Measurements from ENCODE around the gene EIF2B2. TPM values are rescaled to one million over a fixed set of nuclear protein-coding genes. Genes with fewer than 3 reads are reported as not detected.
A peak's percentile ranks its signal among the peaks of the same experiment; 100 is the strongest.

Gene EIF2B2
- total and polyA plus RNA-seq, 9 of the 15 experiments (the other 6 are each of a cell fraction or from before 2014, with no cell fraction given), result 10.6 to 94.1 (median 38.9) TPM

GRCh38 chr14:75044752-75045151 is 42.0 kb downstream of the EIF2B2 start:
- in situ Hi-C loops (cut with MboI), result no loop called here
- ATAC-seq, result peak; percentile 71
- H3K79me2 ChIP-seq (ENCODE audit: control insufficient read depth, insufficient read depth, low read length), result peaks cover 17% of the 10 kb centered on the region
- peaks cover 0 to 19% of the 10 kb centered on the region in 2 experiments; a peak in 2 of 5 replicates for H3K4me1 ChIP-seq (replicated peaks in 1 of 2; ENCODE audit: control insufficient read depth in 2 of 2, insufficient read depth in 2 of 2, low read length in 2 of 2)
- H3K9me1 ChIP-seq (ENCODE audit: control insufficient read depth, insufficient read depth, low read length), result no peaks in the 10 kb centered on the region
- BruUV-seq (replicated peaks), result no TSS peak
- 8% methylated on average over 7 of the region's 8 CpGs for WGBS (ENCODE audit: insufficient coverage, low coverage, missing lambda C conversion rate)
- peaks cover 28% of the 10 kb centered on the region; the same call in 2 of the 3 replicates for H3K36me3 ChIP-seq (ENCODE audit: control insufficient read depth, insufficient read depth, low read length)
- peak in 1 of 4 experiments; percentile 18 for DNase-seq (ENCODE audit: extremely low read depth in 1 of 4, low spot score in 3 of 4)
- no peaks in the 10 kb centered on the region for H4K20me1 ChIP-seq (replicated peaks; ENCODE audit: control insufficient read depth, insufficient read depth, low read length)
- POLR2A ChIA-PET, result interaction anchor here (0.9 to 1.2 kb wide), 4 partner anchors 9 to 31 kb away, joined by 3 to 4 read pairs (median 4); no protein-coding TSS in a partner anchor
- no peak overlapping the region; a peak in 1 of 4 replicates for H3K9ac ChIP-seq (ENCODE audit: insufficient read depth in 1 of 2, low read depth in 2 of 2, low read length in 2 of 2)
- intact Hi-C loops (cut with micrococcal nuclease), result no loop called here
- CTCF ChIA-PET (ENCODE audit: low intra/inter-chr PET ratio), result no interaction called here
- no peak overlapping the region for H3K4me3 ChIP-seq
- H2AFZ ChIP-seq (ENCODE audit: low read depth, low read length), result no peak overlapping the region
- FAIRE-seq, result no peak
- H3K4me2 ChIP-seq (ENCODE audit: insufficient read depth, low read length), result peak overlapping the region; percentile 41; the same call in 1 of the 2 replicates
- TF ChIP-seq TAL1 (IDR thresholded peaks at IDR 0.05), result peak; percentile 51
- TF ChIP-seq PHB (CRISPR knock-in tag; IDR thresholded peaks at IDR 0.05), result no peak
- TF ChIP-seq CXXC5 (CRISPR knock-in tag; IDR thresholded peaks at IDR 0.05), result no peak
- TF ChIP-seq CBFA2T3 (IDR thresholded peaks at IDR 0.05), result peak; percentile 48
- peak; percentile 66 for TF ChIP-seq ARID1B (IDR thresholded peaks at IDR 0.05)
- TF ChIP-seq CBFA2T2 (conservative IDR thresholded peaks at IDR 0.05), result 0 out of 2 replicates have a peak, but pooled peaks have one; percentile 26
- 0 out of 2 replicates have a peak, but pooled peaks have one; percentile 26 for TF ChIP-seq GATA2 (CRISPR knock-in tag; IDR thresholded peaks at IDR 0.05)
- TF ChIP-seq DPF2 (IDR thresholded peaks at IDR 0.05), result peak; percentile 33; the same call in 1 of the 2 replicates
- TF ChIP-seq ZKSCAN1 (IDR thresholded peaks at IDR 0.05; ENCODE audit: low read depth, low read length), result no peak
- no peak for TF ChIP-seq PML (IDR thresholded peaks at IDR 0.05; ENCODE audit: low read length)
- TF ChIP-seq HMG20B (CRISPR knock-in tag; IDR thresholded peaks at IDR 0.05), result no peak
- TF ChIP-seq TEAD4 (IDR thresholded peaks at IDR 0.05; ENCODE audit: low read length), result peak; percentile 64
- TF ChIP-seq TEAD4 (CRISPR knock-in tag; IDR thresholded peaks at IDR 0.05; ENCODE audit: borderline replicate concordance), result no peak
- no peak overlapping the region for H3K27ac ChIP-seq (ENCODE audit: extremely low read depth, low read depth, low read length)
- H3K9me3 ChIP-seq (replicated peaks; ENCODE audit: control insufficient read depth, insufficient read depth, low read depth, low read length), result no peaks in the 10 kb centered on the region
- no peaks in the 10 kb centered on the region for H3K27me3 ChIP-seq (ENCODE audit: control insufficient read depth in 2 of 2, insufficient read depth in 2 of 2, low read length in 2 of 2)
